Tibial nerve (tissue), 4 donors: ENCODE results near the gene BPIFB1.

Source experiments
- EP300 ChIP-seq, 2 donors: sonication (generic); formaldehyde crosslinking; IDR thresholded peaks; one replicate each; pipeline ENCODE4 v1.6.1; 2017; ENCODE audit warnings: antibody characterized with exemption in 2 of 2, mild to moderate bottlenecking in 1 of 2
- POLR2A ChIP-seq, 2 donors: fragments of 450-650 bp; IDR thresholded peaks; one replicate each; pipeline ENCODE4 v1.6.1; 2017; ENCODE audit warnings: antibody characterized with exemption in 2 of 2, mild to moderate bottlenecking in 2 of 2, moderate library complexity in 2 of 2
- TF ChIP-seq, protein P1 (sequence below), 5 experiments: fragments of 200-600 bp in 3 of 5; fragments of 450-650 bp in 2 of 5; sonication (generic) in 3 of 5; IDR thresholded peaks; one replicate each; pipeline ENCODE4 v1.5.1; 2016 to 2019; ENCODE audit warnings: antibody characterized with exemption in 5 of 5, mild to moderate bottlenecking in 3 of 5, moderate library complexity in 2 of 5

DNA sequence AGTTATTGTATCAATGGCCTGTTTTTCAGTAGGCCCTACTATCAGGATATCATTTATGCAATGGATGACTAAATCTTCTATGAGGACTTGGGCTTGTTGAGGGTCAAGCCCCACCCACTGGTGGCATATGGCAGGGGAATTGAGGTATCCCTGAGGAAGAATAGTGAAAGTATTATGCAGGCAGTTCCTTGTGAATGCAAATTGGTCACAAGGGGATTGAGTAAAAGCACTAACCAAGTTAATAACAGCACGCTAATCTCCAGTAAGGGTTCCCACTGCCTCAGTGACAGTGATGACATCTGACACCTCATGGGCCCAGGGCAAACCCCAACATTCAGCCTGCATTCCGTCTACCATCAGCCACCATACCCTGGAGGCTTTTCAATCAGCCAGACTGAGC is 32.3 kb upstream of the BPIFB1 start:
- TF ChIP-seq, protein P1, sequence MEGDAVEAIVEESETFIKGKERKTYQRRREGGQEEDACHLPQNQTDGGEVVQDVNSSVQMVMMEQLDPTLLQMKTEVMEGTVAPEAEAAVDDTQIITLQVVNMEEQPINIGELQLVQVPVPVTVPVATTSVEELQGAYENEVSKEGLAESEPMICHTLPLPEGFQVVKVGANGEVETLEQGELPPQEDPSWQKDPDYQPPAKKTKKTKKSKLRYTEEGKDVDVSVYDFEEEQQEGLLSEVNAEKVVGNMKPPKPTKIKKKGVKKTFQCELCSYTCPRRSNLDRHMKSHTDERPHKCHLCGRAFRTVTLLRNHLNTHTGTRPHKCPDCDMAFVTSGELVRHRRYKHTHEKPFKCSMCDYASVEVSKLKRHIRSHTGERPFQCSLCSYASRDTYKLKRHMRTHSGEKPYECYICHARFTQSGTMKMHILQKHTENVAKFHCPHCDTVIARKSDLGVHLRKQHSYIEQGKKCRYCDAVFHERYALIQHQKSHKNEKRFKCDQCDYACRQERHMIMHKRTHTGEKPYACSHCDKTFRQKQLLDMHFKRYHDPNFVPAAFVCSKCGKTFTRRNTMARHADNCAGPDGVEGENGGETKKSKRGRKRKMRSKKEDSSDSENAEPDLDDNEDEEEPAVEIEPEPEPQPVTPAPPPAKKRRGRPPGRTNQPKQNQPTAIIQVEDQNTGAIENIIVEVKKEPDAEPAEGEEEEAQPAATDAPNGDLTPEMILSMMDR (IDR thresholded peaks at IDR 0.05) = no peak
- TF ChIP-seq POLR2A (IDR thresholded peaks at IDR 0.05) = no peak
- TF ChIP-seq EP300 (IDR thresholded peaks at IDR 0.05) = no peak
